ENCODE results near the gene RNF208.

Gene RNF208

DNA sequence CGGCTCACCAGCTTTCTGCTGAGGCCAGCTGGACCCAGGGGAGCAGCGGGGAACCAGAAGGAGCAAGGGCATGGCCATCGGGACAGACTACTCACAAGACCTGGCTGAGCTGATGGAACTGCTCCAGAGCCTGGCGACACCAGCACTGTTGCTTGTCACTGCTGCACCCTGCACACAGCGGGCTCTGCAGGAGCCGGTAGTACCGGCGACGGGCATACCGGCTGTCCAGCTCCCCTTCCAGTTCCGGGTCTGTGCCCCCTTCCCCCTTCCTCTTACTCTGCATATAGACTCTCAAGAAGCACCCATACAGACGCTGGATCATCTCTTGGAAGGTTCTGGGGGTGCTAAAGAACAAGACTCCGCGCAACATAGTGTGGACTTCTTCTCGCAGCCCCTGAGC, 34.7 kb downstream of the RNF208 start:
- H3K27ac ChIP-seq = peak overlapping the region in 5 of 21 experiments; percentile 91 to 99 (median 97)

DNA sequence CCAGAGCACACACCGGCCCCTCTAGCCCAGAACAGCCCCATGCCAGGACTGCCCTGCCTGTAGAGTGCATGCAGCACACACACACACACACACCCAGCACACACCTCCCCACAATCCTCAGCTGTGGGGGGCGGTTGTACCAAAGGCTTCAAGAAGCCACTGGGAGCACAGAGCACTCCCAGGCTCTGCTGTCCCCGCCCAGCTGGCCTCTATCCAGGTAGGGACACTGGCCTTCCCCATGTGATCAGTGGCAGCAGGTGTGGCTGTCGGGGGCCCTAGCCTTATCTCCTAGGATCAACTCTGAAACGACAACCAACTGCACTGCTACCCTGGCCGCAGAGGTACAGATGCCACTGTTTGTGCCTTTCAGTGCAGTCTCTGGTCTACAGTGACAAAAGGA, 35.7 kb downstream of the RNF208 start:
- Histone ChIP-seq H3K4me3 (no peak overlapping the region), H3K27ac (no peak overlapping the region)

More for the DNA sequence above, 34.7 kb downstream of the RNF208 start:
- peak overlapping the region; percentile 77 to 99 (median 90) for H3K4me3 ChIP-seq

DNA sequence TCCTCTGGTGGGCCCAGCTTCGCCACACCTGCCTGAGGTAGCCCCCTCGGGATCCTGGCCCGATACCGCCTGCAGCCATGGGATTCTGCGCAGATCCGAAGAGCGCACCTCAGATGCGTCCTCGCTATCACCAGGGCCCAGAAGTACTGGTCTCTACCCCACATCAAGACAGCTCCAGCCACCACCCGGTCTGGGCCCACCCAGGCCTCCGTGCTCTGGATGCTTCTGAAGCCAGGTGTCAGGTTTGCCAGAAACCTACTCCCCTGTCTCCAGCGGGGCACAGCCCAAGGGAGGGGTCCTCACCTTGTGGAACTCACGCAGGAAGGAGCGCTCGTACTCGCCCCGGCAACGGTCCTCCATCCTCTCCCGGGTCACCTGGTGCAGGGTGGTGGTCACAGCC, 36.1 kb downstream of the RNF208 start:
- no peak overlapping the region for H3K4me3 ChIP-seq
- no peak overlapping the region for H3K27ac ChIP-seq

DNA sequence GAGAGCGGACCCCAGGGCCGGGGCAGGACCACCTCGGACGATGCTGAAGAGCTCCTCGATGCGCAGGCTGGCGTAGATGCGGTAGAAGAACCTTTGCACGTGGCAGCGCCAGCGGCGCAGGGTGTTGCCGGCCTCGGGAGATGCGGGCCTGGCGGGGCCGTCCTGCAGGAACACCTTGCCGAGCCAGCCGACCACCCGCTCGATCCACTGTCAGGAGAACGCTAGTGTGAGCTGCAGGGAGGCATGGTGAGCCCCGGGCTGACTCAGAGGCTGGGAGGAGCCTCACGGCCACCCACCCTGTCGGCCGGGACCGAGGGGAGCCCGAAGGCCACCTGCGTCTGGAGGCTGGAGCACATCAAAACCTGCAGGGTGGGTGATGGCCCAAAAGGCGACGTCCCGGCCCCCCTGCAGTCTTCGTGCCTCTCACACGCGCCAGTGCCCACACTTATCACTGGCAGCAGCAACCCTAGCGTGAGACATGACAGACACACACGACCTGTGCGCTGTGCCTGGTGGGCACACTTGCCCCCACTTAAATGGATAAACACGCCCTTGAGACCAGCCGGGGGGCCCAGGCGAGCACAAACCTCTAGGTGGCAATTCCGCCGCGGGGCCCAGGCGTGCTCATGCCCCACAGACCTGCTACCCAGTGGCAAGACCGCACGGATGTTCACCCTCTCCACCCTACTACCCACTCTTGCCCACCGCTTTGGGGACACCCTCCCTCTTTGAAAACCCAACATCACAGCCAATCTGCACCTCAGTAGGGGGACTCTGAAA, 37.0 kb downstream of the RNF208 start:
- Histone ChIP-seq H3K4me3 (no peak overlapping the region), H3K27ac (no peak overlapping the region)

DNA sequence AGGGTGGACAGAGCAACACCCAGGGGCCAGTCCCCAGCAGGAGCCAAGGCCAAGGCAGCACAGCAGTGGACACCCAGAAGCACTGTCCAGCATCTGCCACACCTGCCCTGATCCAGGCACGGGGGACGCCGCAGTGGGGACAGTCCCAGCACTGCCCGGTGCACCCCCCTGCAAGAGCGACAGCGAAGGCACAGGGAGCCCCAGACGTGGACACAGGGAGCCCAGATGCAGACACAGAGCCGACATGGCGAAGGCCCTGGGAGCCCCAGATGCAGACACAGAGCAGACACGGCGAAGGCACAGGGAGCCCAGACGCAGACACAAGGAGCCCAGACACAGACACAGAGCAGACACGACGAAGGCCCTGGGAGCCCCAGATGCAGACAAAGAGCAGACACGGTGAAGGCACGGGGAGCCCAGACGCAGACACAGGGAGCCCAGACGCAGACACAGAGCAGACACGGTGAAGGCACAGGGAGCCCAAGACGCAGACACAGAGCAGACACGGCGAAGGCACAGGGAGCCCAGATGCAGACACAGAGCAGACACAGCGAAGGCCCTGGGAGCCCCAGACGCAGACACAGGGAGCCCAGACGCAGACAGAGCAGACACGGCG, 38.0 kb downstream of the RNF208 start:
- H3K4me3 ChIP-seq = no peak overlapping the region
- H3K27ac ChIP-seq = no peak overlapping the region

DNA sequence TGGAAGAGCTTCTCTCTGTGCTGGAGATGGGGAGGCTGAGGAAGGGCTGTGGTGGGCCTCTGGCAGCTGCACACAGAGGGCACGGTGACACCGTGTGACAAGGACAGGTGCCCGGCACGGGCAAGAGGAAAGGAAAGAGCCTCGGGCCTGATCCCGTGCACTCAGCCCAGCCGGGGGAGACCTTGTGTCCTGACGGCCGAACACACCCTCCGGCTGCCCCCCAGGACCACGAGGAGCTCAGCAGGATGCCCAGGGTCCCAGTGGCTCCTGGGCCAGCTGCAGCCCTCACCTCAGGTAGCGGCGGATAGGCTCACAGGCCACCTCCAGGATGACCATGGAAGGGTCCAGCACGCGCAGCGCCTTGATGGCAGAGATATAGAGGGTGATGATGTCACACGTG, 39.2 kb downstream of the RNF208 start:
- H3K27ac ChIP-seq = no peak overlapping the region

DNA sequence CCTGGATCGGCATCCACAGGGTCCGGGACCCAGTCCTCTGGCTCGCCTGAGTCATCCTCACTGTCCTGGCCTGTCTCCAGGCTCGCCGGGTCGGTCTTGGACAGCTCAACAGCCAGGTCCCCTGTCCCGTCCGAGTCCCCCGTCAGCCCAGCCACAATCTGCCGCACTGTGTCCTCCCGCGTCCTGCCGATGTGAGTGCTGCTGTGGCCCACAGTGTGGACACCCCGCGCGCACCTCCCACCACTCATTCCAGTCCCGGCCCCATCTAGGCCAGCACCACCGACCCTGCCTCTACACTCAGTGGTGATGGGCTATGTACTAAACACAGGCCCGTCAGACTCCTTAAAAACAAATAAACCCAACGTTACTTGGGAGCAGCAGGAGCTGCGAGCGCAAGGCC, 40.4 kb downstream of the RNF208 start:
- Histone ChIP-seq H3K27ac (no peak overlapping the region), H3K4me3 (no peak overlapping the region)

More for the DNA sequence above, 39.2 kb downstream of the RNF208 start:
- H3K4me3 ChIP-seq = no peak overlapping the region

DNA sequence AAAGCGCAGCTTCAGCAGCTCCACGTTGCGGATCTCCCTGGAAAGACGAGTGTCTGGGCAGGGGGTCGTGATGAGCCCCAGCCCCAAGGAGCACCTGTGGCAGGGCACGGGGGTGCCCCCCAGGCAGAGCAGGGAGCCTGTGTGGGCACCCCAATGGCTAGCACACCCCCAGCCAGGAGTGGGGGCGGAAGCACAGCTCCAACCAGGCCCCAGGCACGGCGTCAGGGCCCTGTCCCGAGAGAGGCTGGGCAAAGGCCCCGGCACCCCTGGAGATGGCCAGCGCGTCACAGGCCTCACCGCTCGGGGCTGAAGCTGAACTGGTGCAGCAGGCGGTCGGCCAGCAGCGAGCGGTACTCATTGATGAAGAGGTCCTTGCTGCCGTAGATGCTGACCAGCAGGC, 41.5 kb downstream of the RNF208 start:
- Histone ChIP-seq H3K4me3 (no peak overlapping the region), H3K27ac (no peak overlapping the region)

DNA sequence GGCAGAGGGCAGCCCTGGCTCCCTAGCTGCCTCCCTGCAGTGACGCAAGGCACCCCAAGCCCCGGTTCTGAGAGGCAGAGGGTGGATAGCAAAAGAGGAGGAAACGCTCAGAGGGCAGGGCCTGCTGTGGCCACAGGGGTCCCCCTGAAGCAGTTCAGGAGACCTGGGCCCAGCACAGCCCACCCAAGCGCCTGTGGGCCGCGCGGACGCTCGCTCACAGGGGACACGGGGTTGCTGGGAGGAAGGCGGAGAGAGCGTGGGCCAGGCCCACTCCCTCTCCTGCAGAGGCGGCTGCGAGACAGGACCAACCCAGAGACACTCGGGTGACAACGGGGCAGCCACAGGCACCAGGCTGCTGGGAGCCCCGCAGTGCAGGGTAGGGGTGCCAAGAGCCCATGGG, 42.3 kb downstream of the RNF208 start:
- H3K27ac ChIP-seq = no peak overlapping the region
- no peak overlapping the region for H3K4me3 ChIP-seq

DNA sequence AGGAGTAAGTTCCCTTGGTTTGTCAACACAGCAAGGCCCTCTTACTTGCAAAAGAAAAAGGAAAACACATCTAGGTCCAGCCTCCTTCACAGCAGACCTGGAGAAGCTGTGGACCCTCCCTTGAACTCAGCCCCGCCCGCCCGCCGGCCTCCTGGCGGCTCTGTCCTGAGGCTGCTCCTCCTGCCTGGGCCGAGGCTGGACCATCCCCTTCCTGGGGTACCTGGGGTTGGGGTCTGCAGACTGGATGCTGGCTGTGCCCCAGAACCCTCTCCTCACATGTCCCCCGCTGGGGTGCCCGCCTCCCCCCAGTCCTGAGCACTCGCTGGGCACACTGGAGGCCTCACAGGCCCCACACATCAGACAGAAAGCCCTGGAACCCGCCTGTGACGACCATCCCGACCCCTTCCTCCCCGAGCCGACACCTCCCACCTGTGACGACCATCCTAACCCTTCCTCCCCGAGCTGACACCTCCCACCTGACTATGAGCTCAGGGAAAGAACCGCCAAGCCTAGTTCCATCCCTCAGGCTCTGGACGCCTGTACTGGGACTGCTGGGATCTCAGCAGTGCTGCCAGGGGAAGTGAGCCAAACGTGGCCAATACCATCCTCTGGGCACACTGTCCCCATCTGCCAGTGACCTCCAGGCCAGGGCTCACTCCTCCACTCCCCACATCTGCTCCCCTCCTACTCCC, 43.0 kb downstream of the RNF208 start:
- H3K4me3 ChIP-seq = no peak overlapping the region
- H3K27ac ChIP-seq = no peak overlapping the region

DNA sequence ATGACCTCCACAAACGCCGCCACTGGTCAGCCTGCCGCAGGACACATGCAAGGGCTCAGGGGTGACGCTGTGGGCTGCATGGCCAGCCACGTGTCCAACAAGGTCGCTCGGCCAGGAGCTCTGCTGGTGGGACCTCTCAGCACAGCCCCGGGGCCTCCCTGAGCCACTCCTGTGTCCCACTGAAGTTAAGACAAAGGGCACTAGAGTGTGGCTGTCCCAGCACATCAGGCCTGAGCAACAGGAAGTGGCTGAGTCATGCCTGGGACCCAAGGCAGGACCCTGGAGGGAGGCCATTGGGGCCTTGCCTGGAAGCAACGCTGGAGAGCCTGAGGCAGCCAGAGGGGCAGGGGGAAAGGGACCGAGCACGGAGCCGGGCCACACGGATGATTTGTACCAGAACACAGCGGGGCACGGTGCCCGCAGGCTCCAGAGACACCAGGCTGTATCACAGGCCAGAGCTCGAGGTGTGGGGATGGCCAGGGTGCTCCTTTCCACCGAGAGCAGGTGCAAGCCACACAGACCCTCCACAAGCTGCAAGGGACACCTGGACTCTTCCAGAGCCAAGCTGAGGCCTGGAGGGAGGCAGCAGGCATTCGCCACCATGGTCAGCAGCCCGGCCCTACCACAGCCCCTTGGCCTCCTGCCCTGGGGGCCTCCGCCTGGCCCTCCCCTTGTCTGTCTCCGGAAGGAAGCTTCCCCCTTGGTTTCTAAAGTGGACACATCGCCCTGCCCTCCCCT, 43.7 kb downstream of the RNF208 start:
- H3K27ac ChIP-seq = no peak overlapping the region
- H3K4me3 ChIP-seq = no peak overlapping the region

DNA sequence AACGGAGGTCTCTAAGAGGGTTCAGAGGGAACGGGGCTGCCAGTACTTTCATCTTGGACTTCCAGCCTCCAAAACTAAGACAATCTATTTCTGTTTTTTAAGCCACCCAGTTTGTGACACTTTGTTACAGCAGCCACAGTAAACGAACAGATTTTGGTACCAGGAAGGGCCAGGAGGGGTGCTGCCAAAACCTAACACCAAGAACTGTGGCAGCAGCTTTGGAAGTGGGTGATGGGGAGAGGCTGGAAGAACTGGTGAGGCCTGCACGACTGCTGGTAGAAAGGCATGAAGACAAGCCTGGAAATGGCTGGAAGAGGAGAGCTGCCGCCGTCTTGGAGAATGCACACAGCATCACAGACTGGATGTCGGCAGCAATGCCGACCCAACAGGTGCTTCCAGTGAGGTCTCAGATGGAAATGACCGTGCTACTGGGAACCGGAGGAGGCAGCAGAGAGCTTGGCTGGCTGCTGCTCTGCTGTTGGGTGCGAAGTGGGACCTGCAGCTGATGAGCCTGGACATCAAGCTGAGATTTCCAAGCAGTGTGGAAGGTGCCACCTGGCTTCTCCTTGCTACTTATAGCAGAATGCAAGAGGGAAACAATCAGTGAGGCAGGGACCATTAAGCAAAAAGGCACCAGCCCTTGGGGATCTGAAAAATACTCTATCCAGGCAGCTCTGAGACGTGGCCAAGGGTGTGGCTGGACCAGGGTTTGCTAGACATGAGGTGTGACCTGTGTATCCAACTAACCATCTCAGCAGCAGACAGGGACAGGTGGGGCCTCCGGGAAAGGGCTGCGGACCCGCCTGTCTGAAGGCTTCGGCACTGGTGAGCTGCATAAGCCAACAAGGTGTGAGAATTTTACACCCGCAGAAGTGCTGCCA, 45.5 kb downstream of the RNF208 start:
- no peak overlapping the region for H3K27ac ChIP-seq
- H3K4me3 ChIP-seq = no peak overlapping the region

DNA sequence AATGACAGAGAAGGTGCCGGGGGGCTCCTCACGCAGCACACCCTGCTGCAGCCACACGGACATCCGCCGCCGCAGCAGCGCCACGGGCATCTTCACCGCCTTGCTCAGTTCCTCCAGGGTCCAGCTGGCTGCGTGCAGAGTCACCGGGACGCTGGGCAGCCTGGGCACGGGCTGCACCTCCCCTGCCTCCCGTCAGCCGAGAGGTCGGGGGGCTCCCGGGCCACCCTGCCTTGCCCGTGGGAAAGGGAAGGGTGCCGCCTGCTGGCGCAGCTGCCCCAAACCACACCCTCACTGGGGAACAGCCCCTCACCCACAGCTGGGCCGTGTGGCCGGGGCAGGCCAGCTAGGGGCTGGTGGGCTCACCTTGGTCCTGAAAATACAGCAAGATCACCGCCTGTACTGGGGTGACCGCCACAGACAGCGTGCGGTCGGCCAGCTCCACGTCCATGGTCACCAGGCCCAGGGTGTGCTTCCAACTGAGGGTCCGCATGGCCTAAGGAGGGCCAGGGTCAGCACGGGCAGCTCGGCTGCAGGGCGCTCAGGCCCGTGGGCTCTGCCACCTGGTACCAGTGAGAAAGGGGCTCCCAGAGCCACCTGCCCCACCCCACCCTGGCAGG, 46.6 kb downstream of the RNF208 start:
- Histone ChIP-seq H3K27ac (no peak overlapping the region), H3K4me3 (no peak overlapping the region)

DNA sequence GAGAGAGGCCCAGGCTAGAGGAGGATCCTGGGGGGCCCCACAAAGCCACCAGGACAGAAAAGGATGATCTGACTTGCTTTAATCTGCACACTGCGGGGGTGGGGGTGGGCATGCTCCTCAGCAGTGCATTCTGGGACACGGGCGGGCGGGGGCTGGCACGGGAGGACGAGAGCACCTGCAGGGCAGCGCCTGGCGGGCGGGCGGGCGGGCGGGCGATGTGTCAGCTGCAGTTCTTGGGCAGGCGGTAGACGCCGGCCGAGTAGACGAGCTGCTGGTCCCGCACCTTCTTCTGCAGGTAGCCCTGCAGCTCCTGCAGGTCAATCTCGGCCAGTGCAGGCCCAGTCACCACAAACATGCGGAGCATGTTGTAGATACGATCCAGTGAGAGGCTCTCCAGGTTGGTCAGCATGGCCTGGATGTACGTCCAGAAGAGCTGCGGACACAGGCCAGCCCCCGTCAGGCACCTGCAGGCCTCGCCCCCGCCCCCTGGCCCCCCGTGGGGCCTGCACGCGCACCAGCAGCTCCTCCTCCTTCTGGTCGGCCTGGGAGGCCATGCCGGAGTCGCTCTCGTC, 47.2 kb downstream of the RNF208 start:
- peak overlapping the region in 1 of 21 experiments; percentile 50 for H3K27ac ChIP-seq
- H3K4me3 ChIP-seq = no peak overlapping the region

DNA sequence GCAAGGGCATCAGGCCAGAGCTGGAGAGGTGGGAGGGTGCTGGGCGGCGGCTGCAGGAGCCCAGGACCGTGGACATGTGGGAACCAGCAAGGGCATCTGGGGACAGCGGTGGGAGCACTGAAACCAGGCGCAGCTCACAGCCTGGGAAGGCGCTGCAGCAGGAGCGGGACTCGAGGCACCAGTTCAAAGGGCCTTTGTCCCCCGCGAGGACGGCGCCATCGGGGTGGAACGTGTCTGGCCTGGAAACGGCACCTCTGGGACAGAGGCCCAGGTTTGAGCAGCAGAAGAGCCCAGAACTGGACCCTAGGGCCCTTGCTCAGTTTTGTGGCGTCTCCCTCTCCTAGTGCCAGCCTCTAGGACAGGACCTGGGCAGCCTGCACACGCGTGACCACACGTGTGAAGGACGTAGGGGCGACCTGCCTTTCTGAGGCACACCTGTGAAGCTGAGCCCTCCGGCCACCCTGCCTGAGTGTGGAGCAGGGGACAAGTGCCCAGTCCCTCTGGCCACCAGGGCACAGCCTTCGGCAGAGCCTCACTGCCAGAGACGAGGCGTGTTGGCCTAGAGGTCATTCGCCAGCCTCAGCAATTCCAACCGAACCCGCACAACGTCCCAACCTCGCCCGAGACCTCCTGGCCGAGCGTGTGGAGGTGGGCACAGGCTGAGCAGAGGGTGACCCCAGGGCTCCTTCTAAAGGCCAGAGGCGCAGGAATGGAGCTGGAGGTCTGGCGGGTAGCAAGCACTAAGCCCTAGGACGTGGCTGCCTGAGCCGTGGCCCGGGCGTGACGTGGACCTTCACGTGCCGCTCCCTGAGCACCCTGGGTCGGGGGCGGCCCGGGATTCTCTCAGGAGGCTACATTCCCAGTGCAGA, 48.0 kb downstream of the RNF208 start:
- peak overlapping the region in 2 of 21 experiments; percentile 11 to 30 for H3K27ac ChIP-seq
- H3K4me3 ChIP-seq = no peak overlapping the region

DNA sequence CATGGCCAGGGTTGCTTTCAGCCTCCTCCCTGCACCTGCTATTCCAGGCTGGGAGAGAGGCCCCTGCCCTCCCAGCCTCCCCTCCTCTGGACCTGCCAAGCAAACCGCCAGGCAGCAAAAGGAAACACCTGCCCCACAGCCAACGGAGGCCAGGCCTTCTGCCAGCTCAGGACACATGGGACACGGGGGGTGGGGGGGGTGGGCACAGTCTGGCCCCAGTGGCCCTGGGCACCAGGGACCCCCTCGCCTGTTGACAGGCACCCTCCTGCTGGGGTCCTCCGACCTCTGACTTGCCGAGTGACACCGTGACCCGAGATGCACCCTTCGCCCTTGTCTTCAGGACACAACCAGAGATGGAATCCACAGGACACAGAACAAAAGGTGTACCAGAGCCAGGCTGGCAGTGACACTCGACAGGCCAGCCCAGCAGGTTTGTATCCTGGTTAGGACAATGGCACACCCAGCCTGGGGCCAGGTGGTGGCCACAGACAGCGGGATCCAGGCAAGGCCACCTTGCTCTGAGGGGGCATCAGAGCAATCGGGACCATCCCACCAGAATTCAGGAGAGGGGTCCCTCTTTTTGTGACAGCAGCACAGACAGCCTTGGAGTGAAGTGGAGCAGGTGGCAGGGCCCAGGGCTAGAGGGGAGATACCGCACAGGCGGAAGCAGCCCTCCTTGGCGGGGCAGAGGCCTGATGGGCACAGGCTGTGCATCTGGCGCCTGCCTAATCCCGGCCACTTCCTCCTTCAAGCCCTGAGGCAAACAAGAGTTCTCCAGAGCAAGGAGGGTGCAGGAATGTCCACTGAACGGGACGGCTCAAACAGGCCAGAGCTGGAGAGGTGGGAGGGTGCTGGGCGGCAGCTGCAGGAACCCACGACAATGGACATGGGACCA, 48.9 kb downstream of the RNF208 start:
- H3K27ac ChIP-seq = peak overlapping the region in 1 of 21 experiments; percentile 30
- H3K4me3 ChIP-seq = no peak overlapping the region

Data from skin epidermis (tissue), 12 donors.